ENCODE data around the gene AGT. TPM values are rescaled to one million over a fixed set of nuclear protein-coding genes. Genes with fewer than 3 reads are reported as not detected.

AGT gene
- polyA plus RNA-seq, 2 of the 4 experiments (the other 2 are of a cell fraction), result 0.06 to 0.18 TPM

DNA sequence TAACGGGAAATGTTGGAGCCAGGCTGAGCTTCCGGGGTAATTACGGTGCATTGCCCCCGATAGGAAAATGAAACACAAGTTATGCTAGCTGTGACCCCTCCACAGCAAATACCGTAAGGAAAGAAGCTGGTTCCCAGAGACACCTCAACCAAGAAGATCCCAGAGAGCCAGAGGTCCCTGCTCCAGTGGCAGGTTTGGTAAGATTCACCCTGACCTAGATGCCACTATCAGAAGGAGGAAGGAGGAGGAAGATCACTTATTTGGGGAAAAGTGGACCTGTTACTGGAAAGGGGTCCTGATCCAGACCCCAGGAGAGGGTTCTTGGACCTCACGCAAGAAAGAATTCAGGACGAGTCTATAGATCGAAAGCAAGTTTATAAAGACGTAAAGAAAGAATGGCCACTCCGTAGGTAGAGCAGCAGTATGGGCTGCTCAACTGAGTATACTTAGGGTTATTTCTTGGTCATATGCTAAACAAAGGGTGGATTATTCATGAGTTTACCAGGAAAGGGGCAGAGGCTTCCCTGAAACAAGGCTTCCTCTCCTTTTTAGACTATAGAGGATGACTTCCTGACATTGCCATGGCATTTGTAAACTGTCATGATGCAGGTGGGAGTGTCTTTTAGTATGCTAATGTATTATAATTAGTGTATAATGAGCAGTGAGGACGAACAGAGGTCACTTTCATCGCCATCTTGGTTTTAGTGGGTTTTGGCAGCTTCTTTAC lies 25.8 kb upstream of the AGT start:
- ChIA-PET CTCF (no interaction called here), POLR2A (no interaction called here)
- no peak overlapping the region for H3K27ac ChIP-seq
- TF ChIP-seq NPAS2 (CRISPR knock-in tag; IDR thresholded peaks at IDR 0.05; ENCODE audit: borderline replicate concordance) (no peak), MAZ (IDR thresholded peaks at IDR 0.05; ENCODE audit: borderline replicate concordance, low read depth, low read length) (no peak), RFX5 (IDR thresholded peaks at IDR 0.05) (no peak), CEBPB (IDR thresholded peaks at IDR 0.05) (no peak), CBX8 (IDR thresholded peaks at IDR 0.05) (no peak), NR3C1 (IDR thresholded peaks at IDR 0.05) (no peak), KDM5A (IDR thresholded peaks at IDR 0.05) (no peak), EP300 (IDR thresholded peaks at IDR 0.05) (no peak)
- no peak overlapping the region for H3K4me2 ChIP-seq
- ATAC-seq (no peak), DNase-seq (ENCODE audit: low read depth in 1 of 2, low spot score in 1 of 2) (no peak), FAIRE-seq (no peak)
- H3K4me3 ChIP-seq, result no peak overlapping the region
- peaks cover 4% of the 10 kb centered on the region; the same call in 1 of the 3 replicates for H3K9me3 ChIP-seq
- 67% methylated on average over 12 of the region's 12 CpGs for WGBS (ENCODE audit: missing lambda C conversion rate)
- peaks cover 8% of the 10 kb centered on the region; the same call in 1 of the 3 replicates for H3K4me1 ChIP-seq

DNA sequence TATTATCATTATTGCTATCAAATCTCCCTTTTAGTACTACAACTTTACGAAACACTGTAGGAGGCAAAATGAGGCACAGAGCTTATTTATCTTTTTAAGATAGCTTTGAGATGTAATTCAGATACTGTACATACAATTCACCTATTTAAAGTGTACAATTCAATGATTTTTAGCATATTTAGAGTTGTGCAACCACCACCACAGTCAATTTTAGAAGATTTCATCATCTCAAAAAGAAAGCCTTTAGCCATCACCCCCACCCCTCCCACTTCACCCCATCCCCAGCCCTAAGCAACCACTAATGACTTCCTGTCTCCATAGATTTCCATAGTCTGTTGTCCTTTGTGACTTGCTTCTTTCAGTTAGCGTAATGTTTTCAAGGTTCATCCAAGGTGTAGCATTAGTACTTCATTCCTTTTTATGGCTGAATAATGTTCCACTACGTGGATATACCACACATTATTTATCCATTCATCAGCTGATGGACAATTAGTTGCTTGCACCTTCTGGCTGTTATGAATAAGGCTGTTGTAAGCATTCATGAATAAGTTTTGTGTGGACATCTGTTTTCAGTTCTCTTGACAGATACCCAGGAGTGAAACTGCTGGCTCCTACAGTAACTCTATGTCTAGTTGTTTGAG lies 23.8 kb upstream of the AGT start:
- WGBS (ENCODE audit: missing lambda C conversion rate), result 57% methylated on average over 3 of the region's 3 CpGs
- TF ChIP-seq ESRRA (IDR thresholded peaks at IDR 0.05; ENCODE audit: borderline replicate concordance, low read length), result no peak
- no peak for TF ChIP-seq RNF2 (IDR thresholded peaks at IDR 0.05; ENCODE audit: borderline replicate concordance, low read depth)
- TF ChIP-seq POLR2A (IDR thresholded peaks at IDR 0.05; ENCODE audit: low read length), result no peak
- TF ChIP-seq CBX8 (IDR thresholded peaks at IDR 0.05), result no peak
- no peak for ATAC-seq

DNA sequence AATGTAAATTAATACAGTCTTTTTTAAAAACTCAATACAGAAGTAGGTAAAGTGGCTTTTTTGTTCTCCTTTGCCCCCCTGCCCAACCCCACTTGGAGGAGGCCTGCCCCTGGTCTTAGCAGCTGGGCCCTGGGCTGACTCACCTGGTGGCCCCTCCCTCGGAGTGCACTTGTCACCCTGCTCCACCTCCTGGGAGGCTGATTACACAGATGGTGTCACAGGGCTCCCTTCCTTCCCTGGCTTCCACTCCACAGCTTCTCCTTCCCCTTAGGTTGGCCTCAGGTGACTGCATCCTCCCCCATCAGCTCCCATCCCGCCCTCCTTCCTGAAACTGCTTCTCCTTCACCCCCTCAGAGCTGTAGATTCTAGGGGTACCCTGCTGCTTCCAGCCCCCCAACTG lies 21.5 kb upstream of the AGT start:
- Histone ChIP-seq H3K9me3 (peaks cover 4% of the 10 kb centered on the region; the same call in 1 of the 3 replicates), H3K4me2 (no peak overlapping the region), H3K27ac (no peak overlapping the region), H3K4me1 (no peaks in the 10 kb centered on the region), H3K4me3 (no peak overlapping the region)
- 18% methylated on average over 2 of the region's 2 CpGs for WGBS (ENCODE audit: missing lambda C conversion rate)
- no peak for ATAC-seq
- no peak for DNase-seq (ENCODE audit: low read depth in 1 of 2, low spot score in 1 of 2)
- no peak for FAIRE-seq
- ChIA-PET CTCF (no interaction called here), POLR2A (no interaction called here)
- TF ChIP-seq, protein P1, sequence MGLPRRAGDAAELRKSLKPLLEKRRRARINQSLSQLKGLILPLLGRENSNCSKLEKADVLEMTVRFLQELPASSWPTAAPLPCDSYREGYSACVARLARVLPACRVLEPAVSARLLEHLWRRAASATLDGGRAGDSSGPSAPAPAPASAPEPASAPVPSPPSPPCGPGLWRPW (IDR thresholded peaks at IDR 0.05), result no peak
- no peak for TF ChIP-seq MAFK (IDR thresholded peaks at IDR 0.05; ENCODE audit: partially characterized antibody)
- TF ChIP-seq EP300 (IDR thresholded peaks at IDR 0.05), result no peak

More for the DNA sequence above, 23.8 kb upstream of the AGT start:
- Histone ChIP-seq H3K27ac (no peak overlapping the region), H3K4me3 (no peak overlapping the region), H3K4me2 (no peak overlapping the region), H3K4me1 (no peaks in the 10 kb centered on the region), H3K9me3 (peaks cover 4% of the 10 kb centered on the region; the same call in 1 of the 3 replicates)
- ChIA-PET CTCF (interaction anchor here (1.1 to 1.2 kb wide), 2 partner anchors 18 to 60 kb away, joined by 3 read pairs; no protein-coding TSS in a partner anchor), POLR2A (no interaction called here)
- no peak for DNase-seq (ENCODE audit: low read depth in 1 of 2, low spot score in 1 of 2)
- FAIRE-seq, result no peak

DNA sequence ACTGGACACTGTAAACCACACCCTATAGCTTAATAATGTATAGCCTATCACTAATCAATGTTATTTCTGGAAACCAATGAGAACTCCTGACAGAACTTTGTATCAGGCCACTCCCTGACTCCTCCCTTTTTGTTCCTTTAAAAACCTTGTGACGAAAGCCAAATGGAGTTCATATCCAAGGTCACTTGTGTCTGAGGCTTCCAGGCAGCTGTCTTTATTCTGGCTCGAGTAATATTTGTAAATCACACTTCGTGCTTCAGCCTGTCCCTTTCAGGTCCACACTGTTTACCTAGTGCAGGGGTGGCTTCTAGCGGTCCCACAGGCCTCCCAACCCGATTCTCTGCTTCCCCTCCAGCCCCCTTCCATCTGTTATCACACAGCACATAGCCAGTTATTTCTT lies 17.1 kb upstream of the AGT start:
- WGBS (ENCODE audit: missing lambda C conversion rate), result 25% methylated on average over 5 of the region's 5 CpGs
- ATAC-seq, result no peak
- no peak for FAIRE-seq

More for the DNA sequence above, 17.1 kb upstream of the AGT start:
- no peak for DNase-seq (ENCODE audit: low read depth in 1 of 2, low spot score in 1 of 2)
- ChIA-PET CTCF (no interaction called here), POLR2A (no interaction called here)
- TF ChIP-seq HEYL (CRISPR knock-in tag; IDR thresholded peaks at IDR 0.05), result no peak
- no peak for TF ChIP-seq GATA3 (IDR thresholded peaks at IDR 0.05; ENCODE audit: borderline replicate concordance)
- TF ChIP-seq KDM5A (IDR thresholded peaks at IDR 0.05), result no peak
- TF ChIP-seq JUNB (IDR thresholded peaks at IDR 0.05), result no peak
- TF ChIP-seq EHF (CRISPR knock-in tag; IDR thresholded peaks at IDR 0.05), result no peak
- no peak for TF ChIP-seq ESRRA (IDR thresholded peaks at IDR 0.05; ENCODE audit: borderline replicate concordance, low read length)
- no peak for TF ChIP-seq JUN (IDR thresholded peaks at IDR 0.05)
- TF ChIP-seq FOSL2 (IDR thresholded peaks at IDR 0.05), result no peak
- TF ChIP-seq FOSL2 (CRISPR knock-in tag; IDR thresholded peaks at IDR 0.05), result no peak
- TF ChIP-seq TFCP2L1 (CRISPR knock-in tag; IDR thresholded peaks at IDR 0.05), result no peak
- no peak for TF ChIP-seq BHLHE40 (IDR thresholded peaks at IDR 0.05; ENCODE audit: low read depth, low read length)
- TF ChIP-seq CBX2 (IDR thresholded peaks at IDR 0.05; ENCODE audit: borderline replicate concordance, low read depth), result no peak
- no peak for TF ChIP-seq POLR2AphosphoS2 (conservative IDR thresholded peaks at IDR 0.05; ENCODE audit: low read length)
- TF ChIP-seq HOXB5 (CRISPR knock-in tag; IDR thresholded peaks at IDR 0.05), result no peak
- TF ChIP-seq FOSB (CRISPR knock-in tag; IDR thresholded peaks at IDR 0.05), result no peak
- TF ChIP-seq, protein P2, sequence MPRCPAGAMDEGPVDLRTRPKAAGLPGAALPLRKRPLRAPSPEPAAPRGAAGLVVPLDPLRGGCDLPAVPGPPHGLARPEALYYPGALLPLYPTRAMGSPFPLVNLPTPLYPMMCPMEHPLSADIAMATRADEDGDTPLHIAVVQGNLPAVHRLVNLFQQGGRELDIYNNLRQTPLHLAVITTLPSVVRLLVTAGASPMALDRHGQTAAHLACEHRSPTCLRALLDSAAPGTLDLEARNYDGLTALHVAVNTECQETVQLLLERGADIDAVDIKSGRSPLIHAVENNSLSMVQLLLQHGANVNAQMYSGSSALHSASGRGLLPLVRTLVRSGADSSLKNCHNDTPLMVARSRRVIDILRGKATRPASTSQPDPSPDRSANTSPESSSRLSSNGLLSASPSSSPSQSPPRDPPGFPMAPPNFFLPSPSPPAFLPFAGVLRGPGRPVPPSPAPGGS (IDR thresholded peaks at IDR 0.05), result no peak
- no peak for TF ChIP-seq EHMT2 (IDR thresholded peaks at IDR 0.05; ENCODE audit: low read depth)
- TF ChIP-seq MAZ (IDR thresholded peaks at IDR 0.05; ENCODE audit: borderline replicate concordance, low read depth, low read length), result no peak
- TF ChIP-seq, protein P3, sequence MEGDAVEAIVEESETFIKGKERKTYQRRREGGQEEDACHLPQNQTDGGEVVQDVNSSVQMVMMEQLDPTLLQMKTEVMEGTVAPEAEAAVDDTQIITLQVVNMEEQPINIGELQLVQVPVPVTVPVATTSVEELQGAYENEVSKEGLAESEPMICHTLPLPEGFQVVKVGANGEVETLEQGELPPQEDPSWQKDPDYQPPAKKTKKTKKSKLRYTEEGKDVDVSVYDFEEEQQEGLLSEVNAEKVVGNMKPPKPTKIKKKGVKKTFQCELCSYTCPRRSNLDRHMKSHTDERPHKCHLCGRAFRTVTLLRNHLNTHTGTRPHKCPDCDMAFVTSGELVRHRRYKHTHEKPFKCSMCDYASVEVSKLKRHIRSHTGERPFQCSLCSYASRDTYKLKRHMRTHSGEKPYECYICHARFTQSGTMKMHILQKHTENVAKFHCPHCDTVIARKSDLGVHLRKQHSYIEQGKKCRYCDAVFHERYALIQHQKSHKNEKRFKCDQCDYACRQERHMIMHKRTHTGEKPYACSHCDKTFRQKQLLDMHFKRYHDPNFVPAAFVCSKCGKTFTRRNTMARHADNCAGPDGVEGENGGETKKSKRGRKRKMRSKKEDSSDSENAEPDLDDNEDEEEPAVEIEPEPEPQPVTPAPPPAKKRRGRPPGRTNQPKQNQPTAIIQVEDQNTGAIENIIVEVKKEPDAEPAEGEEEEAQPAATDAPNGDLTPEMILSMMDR (IDR thresholded peaks at IDR 0.05), result no peak
- H3K4me2 ChIP-seq, result no peak overlapping the region
- H3K4me3 ChIP-seq, result no peak overlapping the region
- no peaks in the 10 kb centered on the region for H3K4me1 ChIP-seq
- H3K27ac ChIP-seq, result no peak overlapping the region
- H3K9me3 ChIP-seq, result no peaks in the 10 kb centered on the region

All from A549 (cell line).